Smooth muscle cell (in vitro differentiated cells): Measurements from ENCODE around the gene PCDH17. TPM values are rescaled to one million over a fixed set of nuclear protein-coding genes. Genes with fewer than 3 reads are reported as not detected.

Experiments
- DNase-seq: peaks from one replicate; lab custom pipeline; 2025; ENCODE audit not compliant: unreplicated experiment; lab: John Stamatoyannopoulos, UW
- H2AFZ ChIP-seq: fragments of 200-600 bp; sonication (generic); 2 replicates; pipeline ENCODE4 v1.6.0; 2016; ENCODE audit warnings: antibody characterized with exemption, low read depth, mild to moderate bottlenecking
- H3F3A ChIP-seq: fragments of 200-600 bp; sonication (generic); 2 replicates; pipeline ENCODE4 v1.6.0; 2017; ENCODE audit warnings: antibody characterized with exemption, low read depth
- H3K27ac ChIP-seq: fragments of 200-600 bp; sonication (generic); 2 replicates; pipeline ENCODE4 v1.5.1; 2016; ENCODE audit warnings: low read depth, mild to moderate bottlenecking
- H3K27me3 ChIP-seq: fragments of 200-600 bp; sonication (generic); 2 replicates; pipeline ENCODE4 v1.6.1; 2016; ENCODE audit warnings: low read depth, mild to moderate bottlenecking
- H3K36me3 ChIP-seq: fragments of 200-600 bp; sonication (generic); 2 replicates; pipeline ENCODE4 v1.5.1; 2016; ENCODE audit warnings: low read depth
- H3K4me1 ChIP-seq: fragments of 200-600 bp; sonication (generic); 2 replicates; pipeline ENCODE4 v1.5.1; 2016; ENCODE audit warnings: low read depth
- H3K4me2 ChIP-seq: fragments of 200-600 bp; sonication (generic); 2 replicates; pipeline ENCODE4 v1.6.0; 2016; ENCODE audit warnings: mild to moderate bottlenecking
- H3K4me3 ChIP-seq: fragments of 200-600 bp; sonication (generic); 2 replicates; pipeline ENCODE4 v1.5.1; 2016; ENCODE audit warnings: mild to moderate bottlenecking
- H3K79me2 ChIP-seq: fragments of 200-600 bp; sonication (generic); 2 replicates; pipeline ENCODE4 v1.6.0; 2016; ENCODE audit warnings: low read depth, mild to moderate bottlenecking
- H3K9ac ChIP-seq: fragments of 200-600 bp; sonication (generic); 2 replicates; pipeline ENCODE4 v1.6.0; 2016; ENCODE audit warnings: low read depth
- H3K9me3 ChIP-seq: fragments of 200-600 bp; sonication (generic); replicated peaks from 2 replicates; pipeline ENCODE4 v1.5.1; 2016; ENCODE audit warnings: low read depth
- H4K20me1 ChIP-seq: fragments of 200-600 bp; sonication (generic); 2 replicates; pipeline ENCODE4 v1.6.0; 2016; ENCODE audit warnings: low read depth
- WGBS: methylation state at CpG from one replicate; pipeline ENCODE4 v1.1.7; 2016; ENCODE audit warnings: low lambda C conversion rate; 5-methylcytosine and 5-hydroxymethylcytosine counted together
- polyA plus RNA-seq: library from polyadenylated mRNA; unstranded; fragments of >200 nt; fragmentation: Nextera tagmentation; extraction: Ambion mirVana; gene quantifications from 2 replicates; pipeline ENCODE4 v1.2.1, GENCODE V29; 2016
- total RNA-seq: library from RNA; depleted of rRNA; stranded (reverse); fragments of >200 nt; gene quantifications from 2 replicates; pipeline ENCODE4 v1.2.3, GENCODE V29; 2014
- TF ChIP-seq, protein P1 (sequence below): fragments of 200-600 bp; sonication (generic); IDR thresholded peaks from 2 replicates; pipeline ENCODE4 v1.5.1; 2017; ENCODE audit warnings: borderline replicate concordance, mild to moderate bottlenecking, antibody characterized with exemption; ENCODE audit not compliant: insufficient read depth, poor library complexity, severe bottlenecking

Gene PCDH17
- total and polyA plus RNA-seq, 2 experiments from 2014 or later, result 5.9 to 9.6 TPM

GRCh38 chr13:57672168-57672567 is 40.6 kb downstream of the PCDH17 start:
- no peak overlapping the region for H3K27ac ChIP-seq
- H4K20me1 ChIP-seq, result no peaks in the 10 kb centered on the region
- TF ChIP-seq, protein P1, sequence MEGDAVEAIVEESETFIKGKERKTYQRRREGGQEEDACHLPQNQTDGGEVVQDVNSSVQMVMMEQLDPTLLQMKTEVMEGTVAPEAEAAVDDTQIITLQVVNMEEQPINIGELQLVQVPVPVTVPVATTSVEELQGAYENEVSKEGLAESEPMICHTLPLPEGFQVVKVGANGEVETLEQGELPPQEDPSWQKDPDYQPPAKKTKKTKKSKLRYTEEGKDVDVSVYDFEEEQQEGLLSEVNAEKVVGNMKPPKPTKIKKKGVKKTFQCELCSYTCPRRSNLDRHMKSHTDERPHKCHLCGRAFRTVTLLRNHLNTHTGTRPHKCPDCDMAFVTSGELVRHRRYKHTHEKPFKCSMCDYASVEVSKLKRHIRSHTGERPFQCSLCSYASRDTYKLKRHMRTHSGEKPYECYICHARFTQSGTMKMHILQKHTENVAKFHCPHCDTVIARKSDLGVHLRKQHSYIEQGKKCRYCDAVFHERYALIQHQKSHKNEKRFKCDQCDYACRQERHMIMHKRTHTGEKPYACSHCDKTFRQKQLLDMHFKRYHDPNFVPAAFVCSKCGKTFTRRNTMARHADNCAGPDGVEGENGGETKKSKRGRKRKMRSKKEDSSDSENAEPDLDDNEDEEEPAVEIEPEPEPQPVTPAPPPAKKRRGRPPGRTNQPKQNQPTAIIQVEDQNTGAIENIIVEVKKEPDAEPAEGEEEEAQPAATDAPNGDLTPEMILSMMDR, result no peak
- H3F3A ChIP-seq, result no peaks in the 10 kb centered on the region
- H3K4me2 ChIP-seq, result no peak overlapping the region
- no peak overlapping the region for H3K4me3 ChIP-seq
- no peak overlapping the region for H3K9ac ChIP-seq
- no peak for DNase-seq
- H3K27me3 ChIP-seq, result no peaks in the 10 kb centered on the region
- no peak overlapping the region for H2AFZ ChIP-seq
- no peaks in the 10 kb centered on the region for H3K9me3 ChIP-seq
- H3K36me3 ChIP-seq, result no peaks in the 10 kb centered on the region
- WGBS, result 72% methylated on average over 2 of the region's 2 CpGs
- H3K79me2 ChIP-seq, result no peaks in the 10 kb centered on the region
- H3K4me1 ChIP-seq, result peaks cover 5% of the 10 kb centered on the region

DNA sequence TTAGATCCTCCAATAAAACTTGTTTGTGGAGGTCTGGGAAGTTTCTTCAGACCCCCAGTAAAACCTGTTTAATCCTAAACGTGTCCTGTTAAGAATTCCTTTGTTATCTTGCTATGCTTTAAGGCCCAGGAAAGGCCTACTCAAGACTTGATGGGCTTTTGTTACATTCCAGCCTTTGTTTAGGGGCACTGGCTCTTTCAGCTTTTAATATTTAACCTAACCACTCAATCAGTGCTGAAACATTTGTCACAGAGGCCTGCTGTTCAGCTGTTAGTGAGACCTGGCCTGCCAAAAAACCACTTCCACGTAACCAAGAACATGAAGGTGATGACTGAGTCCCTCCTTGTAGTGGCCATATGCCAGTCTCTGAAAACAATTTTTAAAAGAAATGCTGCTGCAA is 41.7 kb downstream of the PCDH17 start:
- no peaks in the 10 kb centered on the region for H3K79me2 ChIP-seq
- no peaks in the 10 kb centered on the region for H3K9me3 ChIP-seq
- H3K4me1 ChIP-seq, result peaks cover 5% of the 10 kb centered on the region
- no peak overlapping the region for H3K4me2 ChIP-seq
- H3F3A ChIP-seq, result no peaks in the 10 kb centered on the region
- no peaks in the 10 kb centered on the region for H3K36me3 ChIP-seq
- no peak overlapping the region for H3K4me3 ChIP-seq
- no peak overlapping the region for H3K27ac ChIP-seq
- no peak for DNase-seq
- no peak overlapping the region for H2AFZ ChIP-seq
- WGBS, result 0% methylated on average over 2 of the region's 2 CpGs
- H3K9ac ChIP-seq, result no peak overlapping the region
- no peaks in the 10 kb centered on the region for H3K27me3 ChIP-seq
- H4K20me1 ChIP-seq, result no peaks in the 10 kb centered on the region
- TF ChIP-seq, protein P1, result no peak

DNA sequence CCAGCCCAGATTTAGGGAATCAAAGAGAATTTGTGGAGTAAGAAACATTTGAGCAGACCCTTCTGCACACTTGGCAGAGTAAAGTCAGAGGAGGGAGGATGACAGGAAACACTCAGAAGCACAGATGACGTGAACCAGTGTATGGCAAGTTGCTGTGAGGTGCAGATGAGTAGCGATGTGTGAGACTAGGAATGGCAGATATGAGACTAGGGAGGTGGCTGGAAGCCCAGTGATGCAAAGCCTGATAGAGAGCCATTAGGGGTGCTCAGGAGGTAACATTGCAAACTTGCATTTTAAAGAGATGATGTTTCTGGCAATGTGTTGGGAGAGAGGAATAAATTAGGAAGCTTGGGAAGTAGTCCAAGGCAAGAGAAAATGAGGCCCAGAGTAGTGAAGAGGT is 44.0 kb downstream of the PCDH17 start:
- peaks cover 5% of the 10 kb centered on the region for H3K4me1 ChIP-seq
- no peaks in the 10 kb centered on the region for H3K36me3 ChIP-seq
- H3K9ac ChIP-seq, result no peak overlapping the region
- no peaks in the 10 kb centered on the region for H4K20me1 ChIP-seq
- WGBS, result 62% methylated on average over 2 of the region's 2 CpGs
- H3K27ac ChIP-seq, result no peak overlapping the region
- H3K27me3 ChIP-seq, result no peaks in the 10 kb centered on the region
- no peak overlapping the region for H3K4me3 ChIP-seq
- H3K9me3 ChIP-seq, result no peaks in the 10 kb centered on the region
- no peak overlapping the region for H2AFZ ChIP-seq
- H3K4me2 ChIP-seq, result no peak overlapping the region
- DNase-seq, result no peak
- H3F3A ChIP-seq, result no peaks in the 10 kb centered on the region
- no peaks in the 10 kb centered on the region for H3K79me2 ChIP-seq
- TF ChIP-seq, protein P1, result no peak

GRCh38 chr13:57680609-57681008 is 49.1 kb downstream of the PCDH17 start:
- Histone ChIP-seq H3K79me2 (no peaks in the 10 kb centered on the region), H3K4me3 (no peak overlapping the region), H4K20me1 (no peaks in the 10 kb centered on the region), H3K27ac (no peak overlapping the region), H3K9ac (no peak overlapping the region), H3K9me3 (no peaks in the 10 kb centered on the region), H2AFZ (no peak overlapping the region), H3F3A (no peaks in the 10 kb centered on the region), H3K36me3 (no peaks in the 10 kb centered on the region), H3K4me2 (no peak overlapping the region), H3K27me3 (no peaks in the 10 kb centered on the region), H3K4me1 (no peaks in the 10 kb centered on the region)
- no peak for DNase-seq
- WGBS, result 92% methylated on average over 1 of the region's 1 CpG
- TF ChIP-seq, protein P1, result no peak
